Measurements from ENCODE around the gene BTNL2.

BTNL2 gene

GRCh38 chr6:32375739-32376529, 31.0 kb downstream of the BTNL2 start:
- H3K27me3 ChIP-seq (ENCODE audit: insufficient read depth, low read depth, severe bottlenecking) = peaks cover 51% of the 10 kb centered on the region
- H3K36me3 ChIP-seq = no peaks in the 10 kb centered on the region
- no peak overlapping the region for H3K27ac ChIP-seq
- TF ChIP-seq CTCF (IDR thresholded peaks at IDR 0.05; ENCODE audit: low read depth, low read length) = no peak
- H3K9me3 ChIP-seq (ENCODE audit: severe bottlenecking) = peaks cover 4% of the 10 kb centered on the region
- no peak overlapping the region for H3K4me3 ChIP-seq (ENCODE audit: low read depth, low read length)
- DNase-seq = no peak

- Histone ChIP-seq H3K4me3 (ENCODE audit: low read depth, low read length) (no peak within 1 kb of the TSS), H3K9me3 (ENCODE audit: severe bottlenecking) (peaks cover 4% of the 10 kb centered on the region), H3K27ac (no peak within 1 kb of the TSS), H3K27me3 (ENCODE audit: insufficient read depth, low read depth, severe bottlenecking) (peaks cover 80% of the 10 kb centered on the region), H3K36me3 (no peaks in the 10 kb centered on the region)
- DNase-seq = no peak
- no peak for TF ChIP-seq CTCF (IDR thresholded peaks at IDR 0.05; ENCODE audit: low read depth, low read length)
These were observed 35.2 kb downstream of the BTNL2 start, which contains the start of gene TSBP1 for GRCh38 chr6:32371803-32372202. Gene TSBP1, minus strand, starts transcription at chr6:32371903. Its CDS starts 197 bp downstream, at chr6:32371706.

- Histone ChIP-seq H3K4me3 (ENCODE audit: low read depth, low read length) (no peak overlapping the region), H3K27ac (no peak overlapping the region)
- DNase-seq = no peak
These were observed 35.8 kb downstream of the BTNL2 start for GRCh38 chr6:32371229-32371628.

GRCh38 chr6:32370505-32370904, 36.5 kb downstream of the BTNL2 start:
- Histone ChIP-seq H3K4me3 (ENCODE audit: low read depth, low read length) (no peak overlapping the region), H3K36me3 (no peaks in the 10 kb centered on the region), H3K9me3 (ENCODE audit: severe bottlenecking) (no peaks in the 10 kb centered on the region), H3K27me3 (ENCODE audit: insufficient read depth, low read depth, severe bottlenecking) (peaks cover 71% of the 10 kb centered on the region), H3K27ac (no peak overlapping the region)
- DNase-seq = no peak
- TF ChIP-seq CTCF (IDR thresholded peaks at IDR 0.05; ENCODE audit: low read depth, low read length) = no peak

More at GRCh38 chr6:32371229-32371628, 35.8 kb downstream of the BTNL2 start:
- Histone ChIP-seq H3K36me3 (no peaks in the 10 kb centered on the region), H3K27me3 (ENCODE audit: insufficient read depth, low read depth, severe bottlenecking) (peaks cover 78% of the 10 kb centered on the region), H3K9me3 (ENCODE audit: severe bottlenecking) (peaks cover 4% of the 10 kb centered on the region)
- TF ChIP-seq CTCF (IDR thresholded peaks at IDR 0.05; ENCODE audit: low read depth, low read length) = no peak

GRCh38 chr6:32369660-32370059, 37.3 kb downstream of the BTNL2 start:
- no peak for DNase-seq
- Histone ChIP-seq H3K4me3 (ENCODE audit: low read depth, low read length) (no peak overlapping the region), H3K27ac (no peak overlapping the region), H3K9me3 (ENCODE audit: severe bottlenecking) (no peaks in the 10 kb centered on the region), H3K36me3 (no peaks in the 10 kb centered on the region), H3K27me3 (ENCODE audit: insufficient read depth, low read depth, severe bottlenecking) (peaks cover 72% of the 10 kb centered on the region)
- no peak for TF ChIP-seq CTCF (IDR thresholded peaks at IDR 0.05; ENCODE audit: low read depth, low read length)

All from WERI-Rb-1 (cell line).